PC-9 (cell line): ENCODE measurements around the gene EXOC1.

Source experiments
- EZH2 ChIP-seq: fragments of 200-600 bp; sonication (generic); IDR thresholded peaks from 2 replicates; pipeline ENCODE4 v1.8.0; 2017; ENCODE audit warnings: antibody characterized with exemption, low read depth
- TF ChIP-seq, protein P1 (sequence below): fragments of 200-600 bp; sonication (generic); conservative IDR thresholded peaks from 2 replicates; pipeline ENCODE4 v1.6.1; 2017; ENCODE audit warnings: mixed run types, antibody characterized with exemption, mild to moderate bottlenecking, moderate library complexity

- TF ChIP-seq, protein P1, sequence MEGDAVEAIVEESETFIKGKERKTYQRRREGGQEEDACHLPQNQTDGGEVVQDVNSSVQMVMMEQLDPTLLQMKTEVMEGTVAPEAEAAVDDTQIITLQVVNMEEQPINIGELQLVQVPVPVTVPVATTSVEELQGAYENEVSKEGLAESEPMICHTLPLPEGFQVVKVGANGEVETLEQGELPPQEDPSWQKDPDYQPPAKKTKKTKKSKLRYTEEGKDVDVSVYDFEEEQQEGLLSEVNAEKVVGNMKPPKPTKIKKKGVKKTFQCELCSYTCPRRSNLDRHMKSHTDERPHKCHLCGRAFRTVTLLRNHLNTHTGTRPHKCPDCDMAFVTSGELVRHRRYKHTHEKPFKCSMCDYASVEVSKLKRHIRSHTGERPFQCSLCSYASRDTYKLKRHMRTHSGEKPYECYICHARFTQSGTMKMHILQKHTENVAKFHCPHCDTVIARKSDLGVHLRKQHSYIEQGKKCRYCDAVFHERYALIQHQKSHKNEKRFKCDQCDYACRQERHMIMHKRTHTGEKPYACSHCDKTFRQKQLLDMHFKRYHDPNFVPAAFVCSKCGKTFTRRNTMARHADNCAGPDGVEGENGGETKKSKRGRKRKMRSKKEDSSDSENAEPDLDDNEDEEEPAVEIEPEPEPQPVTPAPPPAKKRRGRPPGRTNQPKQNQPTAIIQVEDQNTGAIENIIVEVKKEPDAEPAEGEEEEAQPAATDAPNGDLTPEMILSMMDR, result no peak
- no peak for TF ChIP-seq EZH2
Observed at GRCh38 chr4:55865228-55865806, 11.9 kb downstream of the EXOC1 start.
